Activated CD4-positive, alpha-beta T cell treated with anti-CD3 and anti-CD28 coated beads, Interleukin-2, amount 50 U/mL, for 1 hour (primary cell): ENCODE measurements around the gene PFKM.
"Not testable (repeated sequence)": the region's sequence is repeated elsewhere in the genome, so short reads cannot be mapped to it uniquely, and the experiment has no call there.

Source experiments
- DNase-seq: peaks from one replicate; pipeline ENCODE4 v3.0.0-alpha.2; 2020

PFKM gene

DNA sequence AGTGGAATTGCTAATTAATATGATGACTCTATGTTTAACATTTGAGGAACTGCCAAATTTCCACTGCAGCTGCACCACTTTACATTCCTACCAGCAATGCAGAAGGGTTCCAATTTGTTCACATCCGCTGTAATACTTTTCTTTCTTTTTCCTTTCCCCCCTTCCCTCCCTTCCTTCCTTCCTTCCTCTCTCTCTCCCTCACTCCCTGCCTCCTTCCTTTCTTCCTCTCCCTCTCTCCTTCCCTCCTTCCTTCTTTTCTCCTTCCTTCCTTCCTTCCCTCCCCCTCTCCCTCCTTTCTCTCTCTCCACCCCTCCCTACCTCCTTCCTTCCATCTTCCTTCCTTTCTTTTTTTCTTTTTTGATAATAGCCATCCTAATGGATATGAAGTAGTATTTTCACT is 3.2 kb upstream of the PFKM start:
- no peak for DNase-seq

DNA sequence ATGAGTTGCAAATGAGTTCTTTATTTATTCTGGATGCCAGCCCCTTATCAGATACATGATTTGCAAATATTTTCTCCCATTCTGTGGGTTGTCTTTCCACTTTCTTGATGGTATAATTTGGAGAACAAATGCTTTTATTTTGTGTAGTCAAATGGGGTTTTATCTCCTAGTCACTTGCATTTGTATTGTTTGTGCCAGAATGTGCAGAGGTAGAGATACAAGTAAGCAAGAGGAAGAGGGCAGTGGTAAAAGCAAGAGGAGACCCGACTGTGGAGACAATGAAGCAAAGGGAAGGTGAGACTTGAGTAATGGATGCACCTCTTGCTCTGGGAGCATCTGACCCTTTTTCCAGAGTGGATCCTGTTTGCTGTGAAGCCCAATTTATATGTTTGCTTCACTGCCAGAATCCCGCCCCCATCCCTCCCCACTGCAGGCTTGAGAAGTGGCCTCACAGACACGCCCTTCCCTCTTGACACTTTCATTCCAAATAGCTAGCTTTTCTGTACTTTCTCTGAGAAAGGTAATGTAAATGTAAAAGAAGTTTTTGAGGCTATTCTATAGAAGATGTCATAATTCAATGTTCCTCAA is 786 bp upstream of the PFKM start:
- DNase-seq, result no peak

DNA sequence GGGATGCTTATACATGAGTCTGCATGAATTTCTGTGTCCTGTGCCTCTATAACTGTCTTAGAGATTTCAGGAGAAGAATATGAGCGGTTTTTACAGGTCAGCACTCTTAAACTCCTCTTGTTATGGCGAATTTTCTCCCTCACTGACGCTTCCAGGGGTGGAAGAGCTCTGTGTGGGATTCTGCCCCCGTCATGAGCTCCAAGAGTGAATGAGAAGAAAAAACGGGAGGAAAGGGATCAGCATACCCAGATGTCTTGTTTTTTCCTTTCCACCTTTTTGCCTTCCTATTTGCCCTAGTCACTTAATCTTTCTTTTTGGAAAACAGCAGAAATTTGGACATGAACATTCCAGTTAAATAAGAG is 651 bp downstream of the PFKM start:
- DNase-seq, result no peak

DNA sequence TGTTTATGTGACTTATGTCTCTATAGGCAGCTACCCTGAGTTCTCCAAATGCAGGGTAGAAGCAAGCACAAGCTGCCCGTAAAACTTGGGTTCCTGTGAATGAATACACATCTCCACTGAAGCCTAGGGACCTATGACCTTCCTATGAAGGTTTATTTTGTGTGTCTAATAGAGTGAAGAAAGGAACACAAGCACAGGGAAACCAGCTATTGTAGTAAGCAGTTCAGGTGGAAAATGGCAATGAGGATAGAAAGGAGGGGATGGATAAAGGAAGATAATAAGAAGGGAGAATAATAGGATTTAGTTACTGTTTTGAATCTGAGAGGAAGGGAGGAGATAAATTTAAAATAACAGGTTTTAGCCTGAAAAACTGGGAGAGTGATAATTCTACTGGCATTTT is 2.4 kb downstream of the PFKM start:
- DNase-seq, result no peak

DNA sequence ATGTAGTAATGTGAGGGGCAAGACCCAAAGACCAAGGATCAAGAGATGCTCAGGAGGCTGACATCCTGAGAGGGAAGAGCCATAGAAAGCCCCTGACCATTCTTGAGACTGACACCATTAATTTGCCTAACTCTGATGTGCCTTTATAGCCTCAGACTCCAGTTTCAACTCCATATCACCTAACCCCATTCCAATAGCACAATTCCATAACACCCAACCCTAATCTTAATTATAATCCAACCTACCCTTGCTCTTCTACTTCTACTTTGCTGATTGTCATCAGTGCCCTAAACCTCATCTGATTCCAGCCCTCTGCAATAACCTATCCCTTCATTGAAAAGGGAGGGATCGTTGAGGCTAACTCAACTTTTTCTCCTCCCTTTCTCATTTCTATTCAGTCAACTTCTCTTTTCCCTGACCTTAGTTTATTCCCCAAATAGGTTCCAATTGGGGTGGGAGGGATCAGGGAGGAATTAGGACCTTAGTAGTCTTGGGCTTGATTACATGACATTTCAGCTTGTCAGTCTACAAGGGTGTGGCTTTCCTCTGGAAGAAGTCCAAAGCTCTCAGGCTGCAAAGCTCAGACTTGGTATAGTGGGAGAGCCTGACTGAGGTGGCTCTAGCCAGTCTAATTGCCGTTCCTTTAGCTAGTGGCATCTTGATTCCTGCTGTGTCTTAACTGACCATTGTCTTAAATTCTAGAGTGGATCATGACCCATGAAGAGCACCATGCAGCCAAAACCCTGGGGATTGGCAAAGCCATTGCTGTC is 3.1 kb downstream of the PFKM start:
- DNase-seq, result no peak

DNA sequence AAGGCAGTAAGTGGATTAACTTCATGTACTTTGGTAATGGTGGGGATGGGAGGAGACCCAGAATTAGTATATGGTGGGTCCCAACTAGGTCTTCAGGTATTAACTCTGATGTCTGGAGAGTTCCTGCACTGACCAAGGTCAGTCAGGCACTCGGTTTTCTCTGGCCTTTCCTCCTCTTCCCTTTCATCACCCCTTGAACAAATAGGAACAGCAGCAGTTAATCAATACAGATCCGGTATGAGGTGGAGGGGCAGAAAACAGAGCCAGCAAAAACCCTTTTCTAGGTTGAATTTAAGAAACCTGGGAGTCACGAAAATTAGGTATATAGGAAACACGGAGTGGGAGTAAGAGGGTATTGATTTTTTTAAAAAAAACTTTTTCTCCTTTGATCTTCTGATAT is 4.0 kb downstream of the PFKM start:
- no peak for DNase-seq

DNA sequence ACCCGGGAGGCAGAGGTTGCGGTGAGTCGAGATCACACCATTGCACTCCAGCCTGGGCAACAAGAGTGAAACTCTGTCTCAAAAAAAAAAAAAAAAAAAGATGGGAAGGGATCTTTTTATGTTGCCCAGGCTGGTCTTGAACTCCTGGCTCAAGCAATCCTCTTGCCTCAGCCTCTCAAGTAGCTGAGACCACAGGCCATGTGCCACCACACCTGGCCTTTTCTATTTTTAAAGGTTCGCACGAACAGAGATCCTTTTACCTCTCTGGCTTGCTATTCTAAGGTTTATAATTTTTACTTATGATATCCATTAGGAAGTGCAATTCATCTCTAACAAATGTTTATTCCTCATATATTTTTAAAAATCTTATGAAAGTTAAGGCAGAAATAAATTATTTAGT is 6.4 kb downstream of the PFKM start:
- DNase-seq, result not testable (repeated sequence)

DNA sequence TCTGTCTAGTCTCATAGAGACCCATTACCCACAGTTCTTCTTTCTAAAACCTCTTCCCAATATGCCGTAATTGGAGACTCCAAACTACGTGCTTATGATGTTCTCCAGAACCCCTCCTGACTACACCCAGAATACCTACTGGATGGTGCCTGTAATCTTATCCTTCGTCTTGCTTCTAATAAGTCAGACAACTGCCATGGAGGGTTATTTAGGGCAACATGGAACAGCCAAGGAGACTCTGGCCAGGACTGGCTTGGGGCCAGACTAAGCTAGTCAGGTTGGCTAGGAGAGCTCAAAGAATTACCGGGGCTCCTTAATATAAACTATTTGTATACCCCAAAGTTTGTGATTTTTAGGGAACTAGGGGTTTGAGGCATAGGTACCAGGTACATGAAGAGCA is 6.8 kb downstream of the PFKM start:
- no peak for DNase-seq

DNA sequence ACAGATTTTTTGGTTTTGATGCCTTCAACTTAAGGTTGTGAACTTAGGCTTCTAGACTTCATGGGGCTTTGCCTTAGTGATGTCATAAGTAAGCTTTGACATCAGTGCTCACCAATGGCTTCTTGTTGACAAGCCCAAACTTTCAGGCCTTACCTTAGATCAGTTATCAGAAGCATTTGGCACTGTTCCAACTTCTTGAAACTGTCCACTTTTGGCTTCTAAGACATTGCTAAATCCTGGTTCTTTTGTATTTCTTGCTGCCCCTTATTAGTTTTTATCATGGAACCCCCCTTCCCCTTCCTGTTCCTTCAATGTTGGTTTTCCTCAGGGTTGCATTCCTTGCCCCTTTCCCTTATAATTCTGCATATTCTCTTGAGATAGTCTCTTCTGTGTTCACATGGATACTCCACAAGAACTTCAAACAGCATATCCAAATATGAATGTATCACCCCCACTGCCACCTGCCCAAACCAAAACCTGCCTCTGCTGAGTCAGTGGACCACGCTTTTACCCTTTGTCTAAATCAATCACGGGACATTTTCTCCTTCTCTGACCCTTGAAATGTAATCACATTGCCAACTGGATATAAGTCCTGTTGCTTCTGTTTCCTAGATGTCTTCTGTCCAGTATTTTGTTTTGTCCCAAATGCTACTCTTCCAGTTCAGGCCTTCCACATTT is 7.9 kb downstream of the PFKM start:
- DNase-seq, result no peak

DNA sequence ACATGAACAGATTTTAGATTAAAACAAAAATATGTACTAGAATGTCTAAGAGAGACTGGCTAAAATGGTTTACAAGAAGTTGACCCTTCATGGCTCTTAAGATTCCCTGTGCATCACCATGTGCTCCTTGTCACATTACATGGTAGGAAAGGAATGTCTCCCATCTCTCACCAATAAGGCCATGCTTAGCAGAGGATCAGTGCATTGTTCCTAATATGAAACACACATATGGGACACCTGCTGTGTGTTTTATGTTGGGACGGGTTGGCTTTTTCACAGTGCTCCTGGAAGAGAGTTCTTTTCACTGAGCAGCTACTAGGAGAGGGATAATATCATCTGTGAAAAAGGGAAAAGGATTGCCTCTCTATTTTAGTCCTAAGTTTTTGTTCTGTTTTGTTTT is 9.6 kb downstream of the PFKM start:
- no peak for DNase-seq

DNA sequence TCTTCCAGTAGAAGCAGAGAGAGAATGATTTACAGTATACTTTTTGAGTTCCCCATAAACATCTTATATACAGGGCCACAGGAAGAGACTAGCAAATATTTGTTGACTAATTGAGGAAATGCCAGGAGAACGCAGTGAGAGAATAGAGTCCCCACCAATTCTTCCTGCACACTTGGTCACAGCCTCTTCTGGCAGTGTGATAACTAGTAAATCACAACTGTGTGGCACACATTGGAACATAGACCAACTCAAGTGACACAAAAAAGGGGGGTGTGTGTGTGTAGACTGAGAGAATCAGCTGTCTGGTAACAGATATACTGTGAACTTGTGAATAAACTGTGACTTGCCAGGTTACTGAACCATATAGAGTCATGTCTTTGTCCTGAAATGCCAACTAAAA is 10.2 kb downstream of the PFKM start:
- DNase-seq, result no peak

DNA sequence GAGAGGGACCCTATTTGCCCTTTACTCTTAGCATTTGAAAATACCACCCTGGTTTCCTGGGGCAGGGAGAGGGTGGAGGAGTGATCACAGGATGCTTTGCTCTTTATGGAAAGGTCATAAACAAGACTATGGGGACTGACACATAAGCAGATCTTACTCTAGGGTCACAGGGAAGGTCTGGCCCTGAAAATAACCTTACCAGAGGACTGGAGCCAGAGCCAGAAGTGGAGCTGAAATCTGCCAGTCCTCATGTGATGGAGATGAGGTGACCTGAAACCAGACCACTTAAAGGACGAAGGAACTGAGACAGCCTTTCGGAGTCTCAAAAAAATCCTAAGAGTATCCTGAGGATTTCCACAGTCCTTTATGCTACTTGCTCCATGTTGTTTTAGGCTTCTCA is 12.4 kb downstream of the PFKM start:
- no peak for DNase-seq

DNA sequence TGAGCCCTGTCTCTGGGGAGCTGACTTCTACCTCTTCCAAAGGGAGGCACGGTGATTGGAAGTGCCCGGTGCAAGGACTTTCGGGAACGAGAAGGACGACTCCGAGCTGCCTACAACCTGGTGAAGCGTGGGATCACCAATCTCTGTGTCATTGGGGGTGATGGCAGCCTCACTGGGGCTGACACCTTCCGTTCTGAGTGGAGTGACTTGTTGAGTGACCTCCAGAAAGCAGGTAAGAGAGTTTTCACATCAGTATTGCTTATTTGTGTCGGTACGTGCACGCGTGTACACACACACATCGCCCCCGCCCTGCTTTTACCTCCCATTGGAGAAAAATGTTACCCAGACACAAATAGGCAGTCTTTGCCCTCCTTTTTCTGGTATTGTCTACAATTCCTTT is 13.7 kb downstream of the PFKM start:
- no peak for DNase-seq

DNA sequence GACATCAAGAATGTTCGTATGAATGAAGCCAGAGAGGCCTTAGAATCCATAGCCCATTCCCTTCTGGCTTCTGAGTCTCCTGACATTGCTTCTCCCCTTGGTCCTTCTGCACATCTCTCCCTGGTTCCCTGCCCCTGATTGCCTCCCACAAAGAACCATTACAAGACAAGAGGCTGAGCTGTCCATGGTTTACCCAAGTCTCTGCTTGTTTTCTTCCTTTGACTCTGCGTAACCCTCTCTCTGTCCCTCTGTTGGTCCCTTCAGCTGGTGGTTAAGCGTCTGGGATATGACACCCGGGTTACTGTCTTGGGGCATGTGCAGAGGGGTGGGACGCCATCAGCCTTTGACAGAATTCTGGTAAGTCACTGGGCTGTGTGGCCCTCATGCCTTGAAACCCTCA is 15.9 kb downstream of the PFKM start:
- no peak for DNase-seq

DNA sequence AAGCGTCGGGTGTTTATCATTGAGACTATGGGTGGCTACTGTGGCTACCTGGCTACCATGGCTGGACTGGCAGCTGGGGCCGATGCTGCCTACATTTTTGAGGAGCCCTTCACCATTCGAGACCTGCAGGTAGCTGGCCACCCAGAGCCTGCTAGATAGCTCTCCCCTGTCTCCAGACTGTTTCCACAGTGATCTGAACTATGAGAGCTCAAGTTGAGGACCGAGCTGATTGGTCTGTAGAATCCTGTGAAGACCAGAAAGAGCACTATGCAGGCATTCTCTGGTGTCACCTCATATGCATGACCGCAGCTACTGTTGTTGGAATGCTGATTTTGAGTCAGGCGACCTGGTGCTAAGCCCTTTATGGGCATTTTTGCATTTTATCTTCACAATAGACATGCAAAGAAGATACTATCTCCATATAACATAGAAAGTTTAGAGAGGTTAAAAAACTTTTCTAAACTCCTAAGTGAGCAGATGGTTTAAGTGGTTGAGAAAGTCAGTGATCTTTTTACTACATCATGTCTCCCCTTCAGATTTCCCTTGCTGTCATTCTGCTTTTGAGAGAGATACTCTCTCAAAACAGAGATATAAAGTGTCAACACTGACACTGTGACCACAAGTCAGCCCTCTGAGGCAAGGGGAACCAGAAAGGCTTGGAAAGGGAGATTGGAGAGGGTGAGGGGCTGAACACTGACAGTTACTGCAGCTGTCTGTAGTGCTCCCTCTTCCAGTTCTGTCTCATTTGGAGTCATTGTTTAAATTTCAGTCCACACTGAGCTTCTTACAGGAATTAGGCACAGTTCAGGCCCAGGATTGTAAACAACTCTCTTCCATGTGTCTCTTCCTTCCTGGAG is 23.9 kb downstream of the PFKM start:
- DNase-seq, result no peak

DNA sequence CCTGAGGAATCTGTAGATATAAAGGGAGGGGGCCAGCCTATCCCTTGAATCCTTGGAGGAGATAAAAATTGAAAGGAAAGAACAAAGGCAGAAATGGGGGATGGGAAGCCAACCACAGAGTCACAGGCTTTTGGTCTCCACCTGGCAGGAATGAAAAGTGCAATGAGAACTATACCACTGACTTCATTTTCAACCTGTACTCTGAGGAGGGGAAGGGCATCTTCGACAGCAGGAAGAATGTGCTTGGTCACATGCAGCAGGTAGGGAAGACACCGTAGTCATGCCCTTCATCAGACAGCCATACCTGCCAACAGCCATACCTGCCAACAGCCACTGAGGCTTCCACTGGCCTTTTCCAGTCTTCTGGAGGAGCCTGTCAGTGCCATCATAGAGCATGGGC is 24.7 kb downstream of the PFKM start:
- DNase-seq, result no peak

DNA sequence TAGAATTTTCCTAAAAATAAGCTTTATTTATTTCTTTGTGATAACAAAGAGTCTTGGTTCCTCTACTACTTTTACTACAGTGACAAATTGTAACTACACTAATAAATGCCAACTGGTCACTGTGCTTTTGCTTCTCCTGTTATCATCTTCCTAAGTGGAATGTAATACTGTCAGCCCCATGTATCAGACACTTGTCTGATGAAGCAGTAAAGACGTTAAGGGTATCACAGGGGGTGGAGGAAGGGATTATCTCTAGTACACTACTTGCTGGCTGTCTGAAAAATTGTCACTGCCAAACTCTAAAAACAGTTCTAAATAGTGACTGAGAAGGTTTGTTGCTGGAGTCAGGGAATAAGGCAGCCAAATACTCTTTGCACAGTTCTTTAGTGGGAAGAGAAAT is 26.8 kb downstream of the PFKM start:
- no peak for DNase-seq

DNA sequence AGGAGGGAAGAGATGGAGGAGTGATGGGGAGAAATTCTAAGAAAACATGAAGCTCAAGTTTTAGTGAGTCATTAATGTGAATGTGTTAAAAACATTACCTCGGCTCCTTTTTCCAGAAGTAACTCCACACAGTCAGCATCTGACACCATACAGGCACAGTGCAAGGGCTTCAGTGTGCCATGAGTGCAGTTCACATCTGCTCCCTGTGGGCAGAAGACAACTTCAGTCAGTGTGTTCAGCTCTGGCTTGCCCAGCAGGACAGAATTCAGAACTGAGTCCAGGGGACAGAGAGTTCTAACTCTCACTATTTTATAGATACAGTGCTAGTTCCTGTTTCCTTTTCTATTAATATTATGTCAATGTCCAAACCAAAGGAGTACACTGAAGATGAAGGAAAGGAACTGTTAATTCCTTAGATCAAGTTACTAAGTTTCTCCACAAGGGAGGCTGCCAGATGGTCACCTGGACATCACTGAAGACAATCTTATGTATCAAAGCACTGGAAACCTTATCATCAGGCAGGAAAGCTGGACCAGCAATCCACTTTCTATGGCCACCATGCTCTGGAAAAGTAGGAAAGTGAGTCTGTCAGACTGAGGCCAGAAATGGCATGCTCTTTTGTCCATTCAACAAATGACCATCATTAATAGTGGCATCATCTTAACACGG is 32.1 kb downstream of the PFKM start:
- DNase-seq, result no peak

DNA sequence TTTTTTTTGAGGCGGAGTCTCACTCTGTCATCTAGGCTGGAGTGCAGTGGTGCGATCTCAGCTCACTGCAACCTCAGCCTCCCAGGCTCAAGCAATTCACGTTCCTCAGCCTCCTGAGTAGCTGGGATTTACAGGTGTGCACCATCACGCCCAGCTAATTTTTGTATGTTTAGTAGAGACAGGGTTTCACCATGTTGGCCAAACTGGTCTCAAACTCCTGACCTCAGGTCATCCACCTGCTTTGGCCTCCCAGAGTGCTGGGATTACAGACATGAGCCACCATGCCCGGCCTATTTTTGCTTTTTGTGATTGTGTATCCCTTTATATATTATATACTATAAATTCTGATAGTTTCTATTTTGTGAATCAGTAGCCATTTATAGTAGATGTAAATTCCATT is 36.6 kb downstream of the PFKM start:
- not testable (repeated sequence) for DNase-seq

DNA sequence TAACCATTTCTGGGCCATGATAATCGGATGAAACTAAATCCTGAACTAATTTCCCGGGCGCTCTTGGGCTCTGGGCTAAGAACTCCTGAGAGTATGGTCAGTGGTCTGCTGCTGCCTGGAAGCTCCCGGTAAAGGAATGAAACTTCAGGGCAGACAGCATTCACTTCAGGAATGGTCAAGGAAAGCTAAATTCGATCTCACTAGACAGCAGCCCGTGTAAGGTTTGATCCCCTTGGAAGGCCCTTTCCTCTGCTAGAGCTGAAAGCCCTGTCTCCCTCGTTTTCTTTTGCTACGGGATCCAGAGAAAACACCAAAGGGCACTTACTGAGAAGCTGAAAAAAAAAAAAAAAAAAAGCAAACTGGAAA is 37.5 kb downstream of the PFKM start:
- DNase-seq, result no peak

DNA sequence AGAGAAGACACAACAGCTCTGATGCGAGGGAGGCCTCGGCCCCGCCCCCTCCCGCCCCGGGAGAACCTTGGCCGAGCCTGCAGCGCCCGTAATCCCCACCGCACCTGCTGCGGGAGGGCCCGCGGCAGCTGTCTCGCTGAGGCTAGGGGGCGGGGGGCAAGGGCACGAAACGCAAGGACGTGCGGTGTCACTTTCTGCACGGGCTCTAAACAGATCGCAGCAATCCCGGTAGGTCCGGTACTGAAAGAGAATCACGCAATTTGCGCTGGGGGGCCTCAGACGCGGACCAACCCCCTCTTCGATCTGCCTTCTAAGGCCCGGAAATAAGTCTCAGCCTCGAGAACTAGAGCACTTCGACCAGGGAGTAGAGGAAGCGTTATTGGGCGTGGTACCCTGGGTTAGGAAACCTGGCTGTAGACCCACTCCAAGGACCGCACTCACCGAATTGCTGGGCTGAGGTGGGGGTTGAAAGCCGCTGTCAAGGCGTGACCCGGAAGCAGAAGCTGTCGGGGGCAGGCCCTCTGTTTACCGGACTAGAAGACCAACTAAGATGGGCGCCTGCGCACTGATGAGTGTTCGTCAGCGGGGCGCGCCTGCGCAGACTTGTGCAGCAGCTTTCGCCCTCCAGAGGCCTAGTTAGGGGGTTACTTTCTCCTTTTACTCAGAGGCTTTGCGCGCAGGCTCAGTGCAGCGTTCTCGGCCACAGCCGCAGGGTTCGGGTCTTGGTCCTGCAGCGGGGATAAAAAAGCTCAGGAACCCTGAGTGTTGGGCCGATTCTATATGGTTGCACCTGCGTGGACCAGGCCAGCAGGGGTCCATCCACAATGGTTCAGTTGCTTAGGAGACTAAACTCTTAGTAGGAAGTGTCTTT is 38.1 kb downstream of the PFKM start, which contains the start of gene ASB8:
ASB8 (minus strand) TSS at position 498 of the 871 bp plus-strand sequence. CDS start 4,019 bp downstream, outside the sequence.
- peak; percentile 99 for DNase-seq

DNA sequence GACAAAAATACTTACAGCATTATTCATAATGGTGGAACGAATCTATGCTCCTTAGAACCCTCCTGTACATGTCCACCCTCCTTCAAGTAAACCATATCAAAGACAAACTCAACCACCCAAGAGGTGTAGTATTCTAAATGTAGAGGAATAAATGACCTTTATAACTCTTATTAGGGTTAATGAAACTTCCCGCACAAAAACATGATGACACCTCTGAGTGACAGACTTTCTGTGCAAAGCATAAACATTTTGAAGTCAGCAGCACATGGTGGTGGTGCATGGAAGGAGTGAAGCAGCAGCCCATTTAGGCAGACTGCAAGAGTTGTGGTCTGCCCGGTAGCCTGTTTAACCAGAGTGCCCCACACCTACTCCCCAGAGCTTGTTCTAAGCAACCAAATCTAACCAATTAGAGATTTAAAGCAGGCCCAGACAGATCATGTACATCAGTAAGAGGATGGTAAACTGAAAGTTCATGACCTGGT is 38.8 kb downstream of the PFKM start:
- no peak for DNase-seq
